Neuronal stem cell (in vitro differentiated cells): ENCODE results near the gene RHBG. TPM values are rescaled to one million over a fixed set of nuclear protein-coding genes. Genes with fewer than 3 reads are reported as not detected.
"Not testable (repeated sequence)": the region's sequence is repeated elsewhere in the genome, so short reads cannot be mapped to it uniquely, and the experiment has no call there.

Experiments used
- DNase-seq: peaks from one replicate; pipeline ENCODE4 v3.0.0-alpha.2; 2013; ENCODE audit warnings: low spot score
- H2AFZ ChIP-seq: one replicate; pipeline ENCODE4 v1.6.1; 2013; ENCODE audit warnings: mild to moderate bottlenecking, low read length, inconsistent platforms
- H2AK5ac ChIP-seq: 2 replicates; pipeline ENCODE4 v1.6.1; 2013; ENCODE audit warnings: low read depth, mild to moderate bottlenecking, inconsistent platforms, low read length, moderate library complexity, mixed read lengths
- H2BK120ac ChIP-seq: 2 replicates; pipeline ENCODE4 v1.6.1; 2013; ENCODE audit warnings: low read depth, mild to moderate bottlenecking, inconsistent platforms, low read length, moderate library complexity, mixed read lengths
- H2BK12ac ChIP-seq: one replicate; pipeline ENCODE4 v1.6.1; 2013; ENCODE audit warnings: low read length, inconsistent platforms
- H2BK15ac ChIP-seq: 2 replicates; pipeline ENCODE4 v1.6.1; 2013; ENCODE audit warnings: mild to moderate bottlenecking, low read length, inconsistent platforms, mixed read lengths
- H2BK5ac ChIP-seq: one replicate; pipeline ENCODE4 v1.6.1; 2013; ENCODE audit warnings: inconsistent platforms, mild to moderate bottlenecking, low read length, moderate library complexity
- H3K14ac ChIP-seq: one replicate; pipeline ENCODE4 v1.6.1; 2013; ENCODE audit warnings: low read length, inconsistent platforms
- H3K18ac ChIP-seq: 2 replicates; pipeline ENCODE4 v1.6.1; 2013; ENCODE audit warnings: low read length, inconsistent platforms
- H3K23ac ChIP-seq: 2 replicates; pipeline ENCODE4 v1.6.1; 2013; ENCODE audit warnings: low read depth, mild to moderate bottlenecking, mixed read lengths, low read length, inconsistent platforms; ENCODE audit not compliant: poor library complexity
- H3K27ac ChIP-seq: replicated peaks from 3 replicates; pipeline ENCODE4 v1.5.1; 2013; ENCODE audit warnings: low read length, inconsistent platforms
- H3K27me3 ChIP-seq, 3 experiments: 2 replicates each; pipeline ENCODE4 v1.6.1; 2013; ENCODE audit warnings: low read length in 3 of 3, mild to moderate bottlenecking in 2 of 3, inconsistent platforms in 1 of 3, low read depth in 1 of 3, mixed read lengths in 1 of 3, moderate library complexity in 1 of 3; ENCODE audit not compliant: control insufficient read depth in 3 of 3, insufficient read depth in 3 of 3
- H3K36me3 ChIP-seq, 2 donors: replicated peaks in 1 of 2; 2 replicates each; pipeline ENCODE4 v1.6.1; 2013; ENCODE audit warnings: low read length in 2 of 2; ENCODE audit not compliant: control insufficient read depth in 2 of 2, insufficient read depth in 2 of 2
- H3K4ac ChIP-seq: 2 replicates; pipeline ENCODE4 v1.6.1; 2013; ENCODE audit warnings: inconsistent platforms, mild to moderate bottlenecking, low read length, moderate library complexity
- H3K4me1 ChIP-seq, 2 donors: 1 replicate in 1 of 2; 2 replicates in 1 of 2; pipeline ENCODE4 v1.6.1; 2013; ENCODE audit warnings: low read length in 2 of 2, low read depth in 1 of 2; ENCODE audit not compliant: control insufficient read depth in 2 of 2, insufficient read depth in 1 of 2
- H3K4me2 ChIP-seq: one replicate; pipeline ENCODE4 v1.6.1; 2013; ENCODE audit warnings: mild to moderate bottlenecking, low read length, inconsistent platforms; ENCODE audit not compliant: insufficient read depth, poor library complexity, severe bottlenecking
- H3K4me3 ChIP-seq, 2 donors: 2 replicates each; pipeline ENCODE4 v1.5.1; 2013; ENCODE audit warnings: low read length in 2 of 2, mild to moderate bottlenecking in 2 of 2, inconsistent platforms in 1 of 2, moderate library complexity in 1 of 2
- H3K79me1 ChIP-seq: one replicate; pipeline ENCODE4 v1.6.1; 2013; ENCODE audit warnings: low read depth, mild to moderate bottlenecking, inconsistent platforms, low read length, moderate library complexity
- H3K9ac ChIP-seq: one replicate; pipeline ENCODE4 v1.6.1; 2013; ENCODE audit warnings: mild to moderate bottlenecking, low read depth, low read length, inconsistent platforms; ENCODE audit not compliant: poor library complexity
- H3K9me3 ChIP-seq, 2 donors: replicated peaks in 1 of 2; 2 replicates each; pipeline versions ENCODE3 to v1.6.1; 2013; ENCODE audit warnings: low read length in 2 of 2, mild to moderate bottlenecking in 2 of 2, inconsistent platforms in 1 of 2, low read depth in 1 of 2, mixed read lengths in 1 of 2, moderate library complexity in 1 of 2; ENCODE audit not compliant: control insufficient read depth in 2 of 2, insufficient read depth in 1 of 2
- H4K8ac ChIP-seq: one replicate; pipeline ENCODE4 v1.6.1; 2013; ENCODE audit warnings: low read depth, mild to moderate bottlenecking, inconsistent platforms, low read length, moderate library complexity
- H4K91ac ChIP-seq: one replicate; pipeline ENCODE4 v1.6.1; 2013; ENCODE audit warnings: low read length, low read depth, mild to moderate bottlenecking, inconsistent platforms; ENCODE audit not compliant: poor library complexity
- WGBS, 2 donors: extraction: QIAGEN DNeasy Blood & Tissue Kit; methylation state at CpG; one replicate each; pipeline ENCODE4 v1.1.7; 2013; ENCODE audit warnings: missing lambda C conversion rate in 2 of 2, mixed read lengths in 1 of 2; ENCODE audit not compliant: insufficient read length in 2 of 2, insufficient replicate concordance in 1 of 2; ENCODE audit errors: extremely low coverage in 2 of 2; 5-methylcytosine and 5-hydroxymethylcytosine counted together
- polyA plus RNA-seq, 2 experiments: library from polyadenylated mRNA; stranded (reverse); fragments of 200-250 nt; gene quantifications; one replicate each; pipeline ENCODE4 v1.2.3, GENCODE V29; 2013

RHBG gene, protein sequence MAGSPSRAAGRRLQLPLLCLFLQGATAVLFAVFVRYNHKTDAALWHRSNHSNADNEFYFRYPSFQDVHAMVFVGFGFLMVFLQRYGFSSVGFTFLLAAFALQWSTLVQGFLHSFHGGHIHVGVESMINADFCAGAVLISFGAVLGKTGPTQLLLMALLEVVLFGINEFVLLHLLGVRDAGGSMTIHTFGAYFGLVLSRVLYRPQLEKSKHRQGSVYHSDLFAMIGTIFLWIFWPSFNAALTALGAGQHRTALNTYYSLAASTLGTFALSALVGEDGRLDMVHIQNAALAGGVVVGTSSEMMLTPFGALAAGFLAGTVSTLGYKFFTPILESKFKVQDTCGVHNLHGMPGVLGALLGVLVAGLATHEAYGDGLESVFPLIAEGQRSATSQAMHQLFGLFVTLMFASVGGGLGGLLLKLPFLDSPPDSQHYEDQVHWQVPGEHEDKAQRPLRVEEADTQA
- polyA plus RNA-seq (2013, experiment 1 of 2) = 0.03 TPM
- polyA plus RNA-seq (2013, experiment 2 of 2) = 0.03 TPM

DNA sequence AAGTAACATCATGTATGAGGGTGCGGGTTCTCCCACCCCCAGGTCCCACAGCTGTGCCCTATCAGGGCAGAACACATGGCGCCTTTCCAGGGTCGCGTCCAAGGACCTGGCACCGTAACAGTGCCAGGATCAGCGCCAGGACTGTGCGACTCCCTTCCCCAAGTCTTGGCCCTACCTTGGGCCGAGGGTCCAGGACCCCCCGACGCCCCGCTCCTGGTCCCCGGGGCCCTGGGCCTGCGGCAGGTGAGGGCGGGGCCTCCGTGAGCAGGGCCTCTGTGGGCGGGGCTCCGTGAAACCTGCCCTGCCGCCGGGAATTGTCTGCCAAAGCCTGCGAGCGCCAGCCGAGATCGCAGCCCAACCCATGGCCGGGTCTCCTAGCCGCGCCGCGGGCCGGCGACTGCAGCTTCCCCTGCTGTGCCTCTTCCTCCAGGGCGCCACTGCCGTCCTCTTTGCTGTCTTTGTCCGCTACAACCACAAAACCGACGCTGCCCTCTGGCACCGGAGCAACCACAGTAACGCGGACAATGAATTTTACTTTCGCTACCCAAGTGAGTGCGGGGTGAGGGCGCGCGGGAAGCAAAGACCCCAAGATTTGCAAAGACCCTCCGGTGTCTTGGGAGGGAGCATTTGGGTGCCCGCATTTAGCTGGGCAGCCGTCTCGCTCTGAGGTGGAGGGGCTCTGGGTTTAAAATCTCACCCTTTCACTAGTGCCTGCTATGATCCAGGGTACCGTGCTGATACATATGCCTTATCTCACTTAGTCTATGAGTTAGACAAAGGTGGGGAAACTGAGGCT, at the start of gene RHBG:
TSS of gene RHBG (plus strand) at position 323 of the 796 bp plus-strand sequence. CDS start at position 362, 39 bp downstream.
- no peak within 1 kb of the TSS for H3K27ac ChIP-seq

DNA sequence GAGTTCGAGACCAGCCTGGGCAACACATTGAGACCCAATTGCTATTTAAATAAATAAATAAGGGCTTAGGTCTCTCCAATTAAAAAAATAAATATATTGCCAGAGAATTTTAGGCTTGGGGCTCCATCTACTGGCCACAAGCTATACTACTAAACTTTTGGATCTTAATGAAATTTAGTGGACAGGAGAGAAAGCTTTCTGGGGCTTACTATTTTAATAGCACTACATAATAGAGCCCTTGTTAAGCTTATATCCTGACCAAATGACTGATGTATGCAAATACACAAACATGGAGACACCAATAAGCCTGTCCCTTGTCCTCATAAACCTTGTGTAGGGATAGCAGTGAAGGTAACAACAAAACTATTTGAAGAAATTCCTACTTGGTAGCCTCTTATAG, 49.3 kb upstream of the RHBG start:
- H2BK5ac ChIP-seq = no peak overlapping the region
- H4K8ac ChIP-seq = no peak overlapping the region
- H2BK15ac ChIP-seq = no peak overlapping the region
- no peak overlapping the region for H2BK120ac ChIP-seq
- H3K4me3 ChIP-seq = no peak overlapping the region
- H3K4me2 ChIP-seq = no peak overlapping the region
- no peak overlapping the region for H4K91ac ChIP-seq
- H3K23ac ChIP-seq = no peak overlapping the region
- H3K36me3 ChIP-seq = peaks cover 50 to 91% of the 10 kb centered on the region in 2 donors
- H3K79me1 ChIP-seq = no peaks in the 10 kb centered on the region
- H2AK5ac ChIP-seq = no peak overlapping the region
- no peak for DNase-seq
- H3K9ac ChIP-seq = no peak overlapping the region
- no peak overlapping the region for H2BK12ac ChIP-seq
- no peak overlapping the region for H2AFZ ChIP-seq
- no peak overlapping the region for H3K4ac ChIP-seq
- no CpG with 5 or more reads among the region's 1 CpG for WGBS, 2 donors
- no peak overlapping the region for H3K18ac ChIP-seq
- no peak overlapping the region for H3K14ac ChIP-seq
- H3K4me1 ChIP-seq = no peaks in the 10 kb centered on the region
- H3K9me3 ChIP-seq = no peaks in the 10 kb centered on the region
- H3K27ac ChIP-seq = no peak overlapping the region
- no peaks in the 10 kb centered on the region for H3K27me3 ChIP-seq

More for the DNA sequence above, at the start of gene RHBG:
- DNase-seq = no peak
- Histone ChIP-seq H3K14ac (no peak within 1 kb of the TSS), H2AK5ac (no peak within 1 kb of the TSS), H3K79me1 (no peaks in the 10 kb centered on the region), H3K27me3 (peaks cover 4 to 80% (median 35%) of the 10 kb centered on the region in 3 experiments), H4K8ac (no peak within 1 kb of the TSS), H2BK15ac (peak within 1 kb of the TSS; percentile 68), H2BK120ac (no peak within 1 kb of the TSS), H3K23ac (peak within 1 kb of the TSS; percentile 89), H2BK12ac (no peak within 1 kb of the TSS), H3K9ac (peak within 1 kb of the TSS; percentile 54), H3K4me2 (peak within 1 kb of the TSS; percentile 67), H3K9me3 (no peaks in the 10 kb centered on the region), H3K4me1 (peaks cover 3 to 6% of the 10 kb centered on the region in 2 donors), H2AFZ (peak within 1 kb of the TSS; percentile 82), H3K18ac (peak within 1 kb of the TSS; percentile 83), H2BK5ac (no peak within 1 kb of the TSS), H3K36me3 (no peaks in the 10 kb centered on the region), H3K4me3 (peak within 1 kb of the TSS in 1 of 2 donors; percentile 24), H4K91ac (no peak within 1 kb of the TSS), H3K4ac (no peak within 1 kb of the TSS)
- WGBS, 2 donors = no CpG with 5 or more reads among the region's 48 CpGs

DNA sequence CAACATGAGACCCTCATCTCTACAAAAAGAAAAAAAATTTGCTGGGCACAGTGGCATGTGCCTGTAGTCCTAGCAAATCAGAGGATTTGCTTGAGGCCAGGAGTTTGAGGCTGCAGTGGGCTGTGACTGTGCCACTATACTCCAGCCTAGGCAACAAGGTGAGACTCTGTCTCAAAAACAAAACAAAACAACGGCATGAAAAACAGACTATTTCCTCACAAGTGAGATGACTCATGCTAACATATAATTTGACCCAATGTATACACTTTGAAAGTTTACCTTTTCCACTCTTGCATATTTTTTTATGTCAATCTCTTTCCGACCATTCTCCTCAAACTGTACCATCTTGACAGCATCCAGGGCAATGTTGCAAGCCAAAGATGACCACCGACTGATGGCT, 48.5 kb upstream of the RHBG start:
- Histone ChIP-seq H3K4ac (no peak overlapping the region), H2BK12ac (no peak overlapping the region), H2AK5ac (no peak overlapping the region), H2BK5ac (no peak overlapping the region), H3K79me1 (no peaks in the 10 kb centered on the region), H3K27me3 (no peaks in the 10 kb centered on the region), H2BK15ac (no peak overlapping the region), H3K4me1 (no peaks in the 10 kb centered on the region), H2AFZ (no peak overlapping the region), H3K4me2 (no peak overlapping the region), H3K14ac (no peak overlapping the region), H3K36me3 (peaks cover 52 to 91% of the 10 kb centered on the region in 2 donors), H3K9me3 (no peaks in the 10 kb centered on the region), H2BK120ac (no peak overlapping the region), H4K8ac (no peak overlapping the region), H3K27ac (no peak overlapping the region), H3K23ac (no peak overlapping the region), H3K4me3 (no peak overlapping the region), H3K9ac (no peak overlapping the region), H3K18ac (no peak overlapping the region), H4K91ac (no peak overlapping the region)
- no CpG with 5 or more reads among the region's 3 CpGs for WGBS, 2 donors
- DNase-seq = no peak

DNA sequence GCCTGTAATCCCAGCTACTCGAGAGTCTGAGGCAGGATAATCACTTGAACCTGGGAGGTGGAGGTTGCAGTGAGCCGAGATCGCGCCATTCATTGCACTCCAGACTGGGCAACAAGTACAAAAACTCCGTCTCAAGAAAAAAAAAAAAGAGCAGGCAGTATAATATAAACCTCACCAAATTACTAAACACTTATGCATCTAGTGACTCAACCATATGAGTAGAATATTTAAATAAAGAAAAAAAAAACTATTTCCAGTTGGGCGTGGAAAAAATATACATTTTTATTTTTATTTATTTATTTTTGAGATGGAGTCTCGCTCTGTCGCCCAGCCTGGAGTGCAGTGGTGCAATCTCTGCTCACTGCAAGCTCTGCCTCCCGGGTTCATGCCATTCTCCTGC, 45.8 kb upstream of the RHBG start:
- H3K14ac ChIP-seq, DNase-seq, H3K23ac ChIP-seq, H3K4me1 ChIP-seq, H2AK5ac ChIP-seq, H3K18ac ChIP-seq, H4K91ac ChIP-seq, H3K4me3 ChIP-seq, H3K4ac ChIP-seq, H2BK15ac ChIP-seq, H2BK5ac ChIP-seq, H3K4me2 ChIP-seq, H3K9me3 ChIP-seq, H2BK12ac ChIP-seq, H2AFZ ChIP-seq, H3K9ac ChIP-seq, H3K27ac ChIP-seq, H4K8ac ChIP-seq, H3K27me3 ChIP-seq, H2BK120ac ChIP-seq, H3K79me1 ChIP-seq: not testable (repeated sequence)
- H3K36me3 ChIP-seq = peaks cover 42 to 80% of the 10 kb centered on the region in 2 donors
- no CpG with 5 or more reads among the region's 9 CpGs for WGBS, 2 donors
